Upper lobe of left lung (tissue), 4 donors: ENCODE results near the gene CD109.

Source experiments
- EP300 ChIP-seq, 4 donors: sonication (generic); formaldehyde crosslinking; IDR thresholded peaks; one replicate each; pipeline ENCODE4 v1.5.1; 2017; ENCODE audit warnings: antibody characterized with exemption in 4 of 4, control low read depth in 2 of 4
- POLR2A ChIP-seq, 4 donors: fragments of 450-650 bp; IDR thresholded peaks; one replicate each; pipeline ENCODE4 v1.5.1; 2016 to 2017; ENCODE audit warnings: antibody characterized with exemption in 4 of 4, mild to moderate bottlenecking in 2 of 4
- POLR2AphosphoS5 ChIP-seq, 2 donors: sonication (generic); formaldehyde crosslinking; IDR thresholded peaks; one replicate each; pipeline ENCODE4 v1.5.1; 2017; ENCODE audit warnings: antibody characterized with exemption in 2 of 2
- TF ChIP-seq, protein P1 (sequence below), 6 experiments: fragments of 450-650 bp in 4 of 6; fragments of 200-600 bp in 2 of 6; sonication (generic) in 2 of 6; IDR thresholded peaks; one replicate each; pipeline ENCODE4 v1.5.1; 2016 to 2019; ENCODE audit warnings: antibody characterized with exemption in 6 of 6

DNA sequence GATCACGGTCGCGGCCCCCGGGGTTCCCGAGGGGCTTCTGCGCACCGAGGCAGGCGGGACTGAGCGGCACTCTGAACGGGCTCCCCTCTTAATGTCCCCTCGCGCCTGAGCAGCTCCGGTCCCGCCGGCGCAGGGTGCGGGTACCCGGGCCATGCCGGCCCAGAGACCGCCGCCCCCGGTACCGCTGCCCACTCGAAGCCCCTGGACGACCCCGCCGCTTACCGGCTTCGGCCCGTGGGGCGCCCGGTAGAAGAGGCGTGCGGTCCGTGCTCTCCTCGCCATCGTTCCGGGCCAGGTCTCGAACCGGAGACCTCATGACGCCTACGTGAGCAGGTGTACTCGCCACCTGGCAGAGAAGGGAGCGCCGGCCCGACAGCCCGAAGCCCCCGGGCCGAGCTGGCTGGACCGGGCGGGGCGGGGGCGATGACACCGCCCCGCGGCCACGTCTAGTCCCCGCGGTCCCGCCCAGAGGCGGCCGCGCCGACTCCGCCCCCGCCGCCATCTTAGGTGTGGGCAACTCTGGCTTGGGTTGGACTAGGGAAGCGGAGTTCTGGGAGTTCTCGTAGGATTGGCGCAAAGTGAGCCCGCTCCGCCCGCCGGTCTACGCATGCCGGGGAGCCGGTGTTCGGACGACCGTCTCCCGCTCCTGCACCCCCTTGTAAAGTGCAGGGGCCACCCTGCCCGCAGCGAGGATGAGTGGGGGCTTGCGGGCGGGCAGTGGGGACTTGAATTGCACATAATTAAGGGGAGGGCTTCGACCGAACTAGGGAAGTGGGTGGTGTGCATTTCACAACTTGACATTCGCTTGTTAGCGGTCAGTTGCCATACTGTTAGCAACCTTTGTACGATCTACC, 42.2 kb upstream of the CD109 start, which contains the start of gene SLC17A5:
- peak; percentile 47 to 73 for TF ChIP-seq POLR2AphosphoS5 (IDR thresholded peaks at IDR 0.05)
- peak in 3 of 4 donors; percentile 57 to 82 (median 68) for TF ChIP-seq POLR2A (IDR thresholded peaks at IDR 0.05)
- TF ChIP-seq, protein P1, sequence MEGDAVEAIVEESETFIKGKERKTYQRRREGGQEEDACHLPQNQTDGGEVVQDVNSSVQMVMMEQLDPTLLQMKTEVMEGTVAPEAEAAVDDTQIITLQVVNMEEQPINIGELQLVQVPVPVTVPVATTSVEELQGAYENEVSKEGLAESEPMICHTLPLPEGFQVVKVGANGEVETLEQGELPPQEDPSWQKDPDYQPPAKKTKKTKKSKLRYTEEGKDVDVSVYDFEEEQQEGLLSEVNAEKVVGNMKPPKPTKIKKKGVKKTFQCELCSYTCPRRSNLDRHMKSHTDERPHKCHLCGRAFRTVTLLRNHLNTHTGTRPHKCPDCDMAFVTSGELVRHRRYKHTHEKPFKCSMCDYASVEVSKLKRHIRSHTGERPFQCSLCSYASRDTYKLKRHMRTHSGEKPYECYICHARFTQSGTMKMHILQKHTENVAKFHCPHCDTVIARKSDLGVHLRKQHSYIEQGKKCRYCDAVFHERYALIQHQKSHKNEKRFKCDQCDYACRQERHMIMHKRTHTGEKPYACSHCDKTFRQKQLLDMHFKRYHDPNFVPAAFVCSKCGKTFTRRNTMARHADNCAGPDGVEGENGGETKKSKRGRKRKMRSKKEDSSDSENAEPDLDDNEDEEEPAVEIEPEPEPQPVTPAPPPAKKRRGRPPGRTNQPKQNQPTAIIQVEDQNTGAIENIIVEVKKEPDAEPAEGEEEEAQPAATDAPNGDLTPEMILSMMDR (IDR thresholded peaks at IDR 0.05) = peak in 2 of 6 experiments; percentile 15 to 33
- TF ChIP-seq EP300 (IDR thresholded peaks at IDR 0.05) = no peak
